ENCODE data around the gene MEOX1.
"Not testable (repeated sequence)": the region's sequence is repeated elsewhere in the genome, so short reads cannot be mapped to it uniquely, and the experiment has no call there.

The MEOX1 gene

GRCh38 chr17:43619705-43620104, 42.0 kb downstream of the MEOX1 start:
- no peak for DNase-seq (ENCODE audit: low read depth in 2 of 3, low spot score in 1 of 3)

GRCh38 chr17:43618276-43618675, 43.4 kb downstream of the MEOX1 start:
- DNase-seq (ENCODE audit: low read depth in 2 of 3, low spot score in 1 of 3) = no peak

GRCh38 chr17:43616852-43617251, 44.9 kb downstream of the MEOX1 start:
- DNase-seq (ENCODE audit: low read depth in 2 of 3, low spot score in 1 of 3) = no peak

- no peak for DNase-seq (ENCODE audit: low read depth in 2 of 3, low spot score in 1 of 3)
Observed at GRCh38 chr17:43616421-43616820, 45.3 kb downstream of the MEOX1 start.

GRCh38 chr17:43616029-43616351, 45.7 kb downstream of the MEOX1 start:
- DNase-seq (ENCODE audit: low read depth in 2 of 3, low spot score in 1 of 3) = no peak

GRCh38 chr17:43615330-43616028, 46.2 kb downstream of the MEOX1 start:
- DNase-seq (ENCODE audit: low read depth in 2 of 3, low spot score in 1 of 3) = no peak

GRCh38 chr17:43614561-43614960, 47.2 kb downstream of the MEOX1 start:
- no peak for DNase-seq (ENCODE audit: low read depth in 2 of 3, low spot score in 1 of 3)

- no peak for DNase-seq (ENCODE audit: low read depth in 2 of 3, low spot score in 1 of 3)
Observed at GRCh38 chr17:43613917-43614316, 47.8 kb downstream of the MEOX1 start.

GRCh38 chr17:43612515-43612914, 49.2 kb downstream of the MEOX1 start:
- no peak for DNase-seq (ENCODE audit: low read depth in 2 of 3, low spot score in 1 of 3)

GRCh38 chr17:43611230-43611969, 50.3 kb downstream of the MEOX1 start:
- DNase-seq (ENCODE audit: low read depth in 2 of 3, low spot score in 1 of 3) = no peak

- DNase-seq (ENCODE audit: low read depth in 2 of 3, low spot score in 1 of 3) = no peak
Observed at GRCh38 chr17:43609613-43610385, 51.9 kb downstream of the MEOX1 start.

GRCh38 chr17:43608313-43608712, 53.4 kb downstream of the MEOX1 start:
- DNase-seq (ENCODE audit: low read depth in 2 of 3, low spot score in 1 of 3) = peak; percentile 53 to 71 (median 64)

- no peak for DNase-seq (ENCODE audit: low read depth in 2 of 3, low spot score in 1 of 3)
Observed at GRCh38 chr17:43604549-43604948, 57.2 kb downstream of the MEOX1 start.

- DNase-seq (ENCODE audit: low read depth in 2 of 3, low spot score in 1 of 3) = no peak
Observed at GRCh38 chr17:43603321-43603720, 58.4 kb downstream of the MEOX1 start.

- DNase-seq (ENCODE audit: low read depth in 2 of 3, low spot score in 1 of 3) = not testable (repeated sequence)
Observed at GRCh38 chr17:43602556-43602955, 59.2 kb downstream of the MEOX1 start.

GRCh38 chr17:43601280-43602039, 60.3 kb downstream of the MEOX1 start:
- no peak for DNase-seq (ENCODE audit: low read depth in 2 of 3, low spot score in 1 of 3)

GRCh38 chr17:43599835-43600234, 61.9 kb downstream of the MEOX1 start:
- DNase-seq (ENCODE audit: low read depth in 2 of 3, low spot score in 1 of 3) = no peak

- no peak for DNase-seq (ENCODE audit: low read depth in 2 of 3, low spot score in 1 of 3)
Observed at GRCh38 chr17:43599046-43599395, 62.7 kb downstream of the MEOX1 start.

GRCh38 chr17:43598357-43599045, 63.2 kb downstream of the MEOX1 start:
- no peak for DNase-seq (ENCODE audit: low read depth in 2 of 3, low spot score in 1 of 3)

- no peak for DNase-seq (ENCODE audit: low read depth in 2 of 3, low spot score in 1 of 3)
Observed at GRCh38 chr17:43597624-43598356, 63.9 kb downstream of the MEOX1 start.

Data from stimulated activated CD4-positive, alpha-beta T cell treated with anti-CD3 and anti-CD28 coated beads, Interleukin-12 subunit alpha, Interleukin-12 subunit beta, amount 100 ng/mL, for 48 hours (primary cell).